Measurements from ENCODE around the gene SPATS2.

DNA sequence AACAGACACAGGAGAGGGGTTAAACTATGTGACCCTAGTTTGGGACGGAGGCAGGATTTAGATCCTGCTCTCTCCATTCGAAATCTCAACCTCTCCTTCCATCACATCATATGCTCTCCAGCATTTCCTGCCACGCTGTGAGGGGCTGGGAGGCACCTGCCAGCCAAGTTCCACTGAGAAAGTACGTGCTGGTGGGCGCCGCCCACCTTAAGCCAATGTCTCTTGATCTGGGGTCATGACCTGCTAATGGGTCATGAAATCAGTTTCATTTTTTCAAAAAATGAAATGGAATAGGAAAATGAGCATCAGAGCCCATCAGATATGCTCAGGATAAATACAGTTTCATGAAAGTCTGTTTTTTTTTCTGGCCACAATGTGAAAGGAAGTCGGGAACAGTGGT, 193.4 kb downstream of the SPATS2 start:
- TF ChIP-seq, protein P1, sequence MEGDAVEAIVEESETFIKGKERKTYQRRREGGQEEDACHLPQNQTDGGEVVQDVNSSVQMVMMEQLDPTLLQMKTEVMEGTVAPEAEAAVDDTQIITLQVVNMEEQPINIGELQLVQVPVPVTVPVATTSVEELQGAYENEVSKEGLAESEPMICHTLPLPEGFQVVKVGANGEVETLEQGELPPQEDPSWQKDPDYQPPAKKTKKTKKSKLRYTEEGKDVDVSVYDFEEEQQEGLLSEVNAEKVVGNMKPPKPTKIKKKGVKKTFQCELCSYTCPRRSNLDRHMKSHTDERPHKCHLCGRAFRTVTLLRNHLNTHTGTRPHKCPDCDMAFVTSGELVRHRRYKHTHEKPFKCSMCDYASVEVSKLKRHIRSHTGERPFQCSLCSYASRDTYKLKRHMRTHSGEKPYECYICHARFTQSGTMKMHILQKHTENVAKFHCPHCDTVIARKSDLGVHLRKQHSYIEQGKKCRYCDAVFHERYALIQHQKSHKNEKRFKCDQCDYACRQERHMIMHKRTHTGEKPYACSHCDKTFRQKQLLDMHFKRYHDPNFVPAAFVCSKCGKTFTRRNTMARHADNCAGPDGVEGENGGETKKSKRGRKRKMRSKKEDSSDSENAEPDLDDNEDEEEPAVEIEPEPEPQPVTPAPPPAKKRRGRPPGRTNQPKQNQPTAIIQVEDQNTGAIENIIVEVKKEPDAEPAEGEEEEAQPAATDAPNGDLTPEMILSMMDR (IDR thresholded peaks at IDR 0.05): no peak
- TF ChIP-seq FOXM1 (IDR thresholded peaks at IDR 0.05; ENCODE audit: low read depth): no peak
- TF ChIP-seq, protein P2, sequence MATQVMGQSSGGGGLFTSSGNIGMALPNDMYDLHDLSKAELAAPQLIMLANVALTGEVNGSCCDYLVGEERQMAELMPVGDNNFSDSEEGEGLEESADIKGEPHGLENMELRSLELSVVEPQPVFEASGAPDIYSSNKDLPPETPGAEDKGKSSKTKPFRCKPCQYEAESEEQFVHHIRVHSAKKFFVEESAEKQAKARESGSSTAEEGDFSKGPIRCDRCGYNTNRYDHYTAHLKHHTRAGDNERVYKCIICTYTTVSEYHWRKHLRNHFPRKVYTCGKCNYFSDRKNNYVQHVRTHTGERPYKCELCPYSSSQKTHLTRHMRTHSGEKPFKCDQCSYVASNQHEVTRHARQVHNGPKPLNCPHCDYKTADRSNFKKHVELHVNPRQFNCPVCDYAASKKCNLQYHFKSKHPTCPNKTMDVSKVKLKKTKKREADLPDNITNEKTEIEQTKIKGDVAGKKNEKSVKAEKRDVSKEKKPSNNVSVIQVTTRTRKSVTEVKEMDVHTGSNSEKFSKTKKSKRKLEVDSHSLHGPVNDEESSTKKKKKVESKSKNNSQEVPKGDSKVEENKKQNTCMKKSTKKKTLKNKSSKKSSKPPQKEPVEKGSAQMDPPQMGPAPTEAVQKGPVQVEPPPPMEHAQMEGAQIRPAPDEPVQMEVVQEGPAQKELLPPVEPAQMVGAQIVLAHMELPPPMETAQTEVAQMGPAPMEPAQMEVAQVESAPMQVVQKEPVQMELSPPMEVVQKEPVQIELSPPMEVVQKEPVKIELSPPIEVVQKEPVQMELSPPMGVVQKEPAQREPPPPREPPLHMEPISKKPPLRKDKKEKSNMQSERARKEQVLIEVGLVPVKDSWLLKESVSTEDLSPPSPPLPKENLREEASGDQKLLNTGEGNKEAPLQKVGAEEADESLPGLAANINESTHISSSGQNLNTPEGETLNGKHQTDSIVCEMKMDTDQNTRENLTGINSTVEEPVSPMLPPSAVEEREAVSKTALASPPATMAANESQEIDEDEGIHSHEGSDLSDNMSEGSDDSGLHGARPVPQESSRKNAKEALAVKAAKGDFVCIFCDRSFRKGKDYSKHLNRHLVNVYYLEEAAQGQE (IDR thresholded peaks at IDR 0.05; ENCODE audit: low read depth, low read length): no peak
- TF ChIP-seq SIN3A (IDR thresholded peaks at IDR 0.05; ENCODE audit: borderline replicate concordance, low read depth, low read length): no peak
- TF ChIP-seq RAD21 (IDR thresholded peaks at IDR 0.05; ENCODE audit: low read length): no peak
- TF ChIP-seq POLR2AphosphoS5 (IDR thresholded peaks at IDR 0.05; ENCODE audit: low read depth, low read length): no peak
- TF ChIP-seq EZH2phosphoT487 (IDR thresholded peaks at IDR 0.05; ENCODE audit: borderline replicate concordance, low read depth): no peak
- no peak for TF ChIP-seq EP300 (IDR thresholded peaks at IDR 0.05; ENCODE audit: borderline replicate concordance in 1 of 2, low read depth in 1 of 2, low read length in 1 of 2)
- TF ChIP-seq FOSL2 (IDR thresholded peaks at IDR 0.05; ENCODE audit: borderline replicate concordance, low read depth): no peak
- no peak for TF ChIP-seq RCOR1 (IDR thresholded peaks at IDR 0.05; ENCODE audit: low read length)
- no peak for TF ChIP-seq MXI1 (IDR thresholded peaks at IDR 0.05; ENCODE audit: low read depth, low read length)
- TF ChIP-seq, protein P3, sequence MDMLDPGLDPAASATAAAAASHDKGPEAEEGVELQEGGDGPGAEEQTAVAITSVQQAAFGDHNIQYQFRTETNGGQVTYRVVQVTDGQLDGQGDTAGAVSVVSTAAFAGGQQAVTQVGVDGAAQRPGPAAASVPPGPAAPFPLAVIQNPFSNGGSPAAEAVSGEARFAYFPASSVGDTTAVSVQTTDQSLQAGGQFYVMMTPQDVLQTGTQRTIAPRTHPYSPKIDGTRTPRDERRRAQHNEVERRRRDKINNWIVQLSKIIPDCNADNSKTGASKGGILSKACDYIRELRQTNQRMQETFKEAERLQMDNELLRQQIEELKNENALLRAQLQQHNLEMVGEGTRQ (IDR thresholded peaks at IDR 0.05; ENCODE audit: borderline replicate concordance, low read depth, low read length): no peak
